GM08714 (cell line): ENCODE results near the gene PAK1.
"Not testable (repeated sequence)": the region's sequence is repeated elsewhere in the genome, so short reads cannot be mapped to it uniquely, and the experiment has no call there.

Source experiments
- H3K4me3 ChIP-seq: fragments of 200-500 bp; sonication (Bioruptor generic); 2 replicates; pipeline ENCODE4 v1.5.1; 2014; ENCODE audit warnings: mild to moderate bottlenecking, low read length, inconsistent platforms
- ZNF274 ChIP-seq: IDR thresholded peaks from 2 replicates; pipeline ENCODE4 v1.6.1; 2012; ENCODE audit warnings: mild to moderate bottlenecking, low read depth, low read length

PAK1 gene

GRCh38 chr11:77502346-77502905, 28.5 kb upstream of the PAK1 start:
- TF ChIP-seq ZNF274: no peak
- no peak overlapping the region for H3K4me3 ChIP-seq

- TF ChIP-seq ZNF274: no peak
- no peak overlapping the region for H3K4me3 ChIP-seq
These were observed 27.9 kb upstream of the PAK1 start for GRCh38 chr11:77501758-77502157.

GRCh38 chr11:77497368-77497767, 23.5 kb upstream of the PAK1 start:
- TF ChIP-seq ZNF274: no peak

GRCh38 chr11:77495526-77495925, 21.6 kb upstream of the PAK1 start:
- no peak for TF ChIP-seq ZNF274
- no peak overlapping the region for H3K4me3 ChIP-seq

More at GRCh38 chr11:77497368-77497767, 23.5 kb upstream of the PAK1 start:
- H3K4me3 ChIP-seq: no peak overlapping the region

GRCh38 chr11:77490035-77490434, 16.1 kb upstream of the PAK1 start:
- H3K4me3 ChIP-seq: not testable (repeated sequence)

GRCh38 chr11:77487790-77488189, 13.9 kb upstream of the PAK1 start:
- TF ChIP-seq ZNF274: no peak
- no peak overlapping the region for H3K4me3 ChIP-seq

- H3K4me3 ChIP-seq: no peak overlapping the region
- TF ChIP-seq ZNF274: no peak
These were observed 6.0 kb upstream of the PAK1 start for GRCh38 chr11:77479746-77480352.

- no peak for TF ChIP-seq ZNF274
- H3K4me3 ChIP-seq: no peak overlapping the region
These were observed 1.3 kb upstream of the PAK1 start for GRCh38 chr11:77475206-77475605.

- TF ChIP-seq ZNF274: no peak
- H3K4me3 ChIP-seq: peak overlapping the region; percentile 100; the same call in 1 of the 2 replicates
These were observed 778 bp upstream of the PAK1 start for GRCh38 chr11:77474684-77475060.

GRCh38 chr11:77472991-77473800, 698 bp downstream of the PAK1 start:
- TF ChIP-seq ZNF274: no peak
- H3K4me3 ChIP-seq: peak overlapping the region; percentile 100

- peak overlapping the region; percentile 65; the same call in 1 of the 2 replicates for H3K4me3 ChIP-seq
- TF ChIP-seq ZNF274: no peak
These were observed 2.2 kb downstream of the PAK1 start for GRCh38 chr11:77471558-77472193.

GRCh38 chr11:77470971-77471370, 2.9 kb downstream of the PAK1 start:
- peak overlapping the region; percentile 65 for H3K4me3 ChIP-seq
- no peak for TF ChIP-seq ZNF274

GRCh38 chr11:77470504-77470903, 3.4 kb downstream of the PAK1 start:
- H3K4me3 ChIP-seq: peak overlapping the region; percentile 65
- TF ChIP-seq ZNF274: no peak

- TF ChIP-seq ZNF274: no peak
- H3K4me3 ChIP-seq: no peak overlapping the region
These were observed 5.4 kb downstream of the PAK1 start for GRCh38 chr11:77468527-77468926.

GRCh38 chr11:77467993-77468392, 5.9 kb downstream of the PAK1 start:
- H3K4me3 ChIP-seq: no peak overlapping the region
- no peak for TF ChIP-seq ZNF274
